Keratinocyte (primary cell): ENCODE measurements around the gene PACSIN2.

Experiments
- EZH2 ChIP-seq: IDR thresholded peaks from one replicate; pipeline ENCODE4 v1.6.1; 2012; ENCODE audit warnings: inconsistent platforms, mild to moderate bottlenecking, low read length, moderate library complexity
- TF ChIP-seq, protein P1 (sequence below), 3 experiments: IDR thresholded peaks in 1 of 3; conservative IDR thresholded peaks in 1 of 3; optimal IDR thresholded peaks in 1 of 3; 2 replicates in 2 of 3; 3 replicates in 1 of 3; pipeline versions ENCODE3 to v1.5.1; 2011; ENCODE audit warnings: low read length in 3 of 3, mild to moderate bottlenecking in 3 of 3, moderate library complexity in 2 of 3, control low read depth in 1 of 3, inconsistent platforms in 1 of 3; ENCODE audit not compliant: insufficient read depth in 2 of 3; ENCODE audit errors: extremely low read depth in 1 of 3

DNA sequence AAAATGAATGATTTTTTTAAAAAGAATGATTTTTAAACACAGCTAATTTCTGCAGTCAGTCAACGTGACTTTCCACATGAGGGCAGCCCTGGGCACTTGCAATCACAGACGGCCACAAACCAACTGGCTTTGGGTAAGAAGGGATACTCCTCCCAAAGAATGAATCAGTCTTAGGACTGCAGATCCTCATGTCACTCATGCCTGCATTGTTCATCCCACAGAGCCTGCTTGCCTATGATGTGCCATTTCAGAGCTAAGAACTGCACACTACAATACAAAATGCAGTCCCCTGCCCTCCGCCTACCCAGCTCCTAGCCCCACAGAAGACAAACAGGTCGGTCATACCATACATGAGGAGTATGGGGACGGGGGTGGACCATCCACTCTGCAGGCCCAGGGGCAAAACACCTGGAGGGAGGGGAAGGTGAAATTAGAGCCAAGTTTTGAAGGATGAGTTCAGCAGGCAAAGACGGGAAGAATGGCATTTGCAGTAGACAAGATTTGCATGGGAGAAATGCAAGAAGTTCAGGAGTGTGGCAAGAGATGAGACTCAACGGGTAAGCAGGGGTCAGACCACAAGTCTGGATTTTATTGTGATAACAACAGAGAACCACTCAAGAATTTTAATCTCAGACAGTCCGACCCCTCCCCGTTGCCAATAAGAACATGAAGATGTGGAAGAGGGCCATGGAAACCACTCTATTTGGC is 24.7 kb downstream of the PACSIN2 start:
- TF ChIP-seq, protein P1, sequence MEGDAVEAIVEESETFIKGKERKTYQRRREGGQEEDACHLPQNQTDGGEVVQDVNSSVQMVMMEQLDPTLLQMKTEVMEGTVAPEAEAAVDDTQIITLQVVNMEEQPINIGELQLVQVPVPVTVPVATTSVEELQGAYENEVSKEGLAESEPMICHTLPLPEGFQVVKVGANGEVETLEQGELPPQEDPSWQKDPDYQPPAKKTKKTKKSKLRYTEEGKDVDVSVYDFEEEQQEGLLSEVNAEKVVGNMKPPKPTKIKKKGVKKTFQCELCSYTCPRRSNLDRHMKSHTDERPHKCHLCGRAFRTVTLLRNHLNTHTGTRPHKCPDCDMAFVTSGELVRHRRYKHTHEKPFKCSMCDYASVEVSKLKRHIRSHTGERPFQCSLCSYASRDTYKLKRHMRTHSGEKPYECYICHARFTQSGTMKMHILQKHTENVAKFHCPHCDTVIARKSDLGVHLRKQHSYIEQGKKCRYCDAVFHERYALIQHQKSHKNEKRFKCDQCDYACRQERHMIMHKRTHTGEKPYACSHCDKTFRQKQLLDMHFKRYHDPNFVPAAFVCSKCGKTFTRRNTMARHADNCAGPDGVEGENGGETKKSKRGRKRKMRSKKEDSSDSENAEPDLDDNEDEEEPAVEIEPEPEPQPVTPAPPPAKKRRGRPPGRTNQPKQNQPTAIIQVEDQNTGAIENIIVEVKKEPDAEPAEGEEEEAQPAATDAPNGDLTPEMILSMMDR (optimal IDR thresholded peaks at IDR 0.05 in 1 of 3, IDR thresholded peaks at IDR 0.05 in 1 of 3, conservative IDR thresholded peaks at IDR 0.05 in 1 of 3; ENCODE audit: extremely low read depth in 1 of 3, insufficient read depth in 2 of 3, low read length in 3 of 3), result peak; percentile 51 to 72 (median 55)
- no peak for TF ChIP-seq EZH2
